HepG2 (cell line): ENCODE results near the gene AK4. TPM values are rescaled to one million over a fixed set of nuclear protein-coding genes. Genes with fewer than 3 reads are reported as not detected.
A peak's percentile ranks its signal among the peaks of the same experiment; 100 is the strongest.

Source experiments
- AKAP8 ChIP-seq: sonication (generic); formaldehyde crosslinking; IDR thresholded peaks from 2 replicates; pipeline ENCODE4 v1.5.1; 2020; ENCODE audit warnings: mild to moderate bottlenecking, missing genetic modification reagents
- ARNT ChIP-seq: fragments of 450-650 bp; IDR thresholded peaks from 2 replicates; pipeline ENCODE4 v1.6.1; 2017
- CEBPB ChIP-seq: IDR thresholded peaks from 2 replicates; pipeline ENCODE4 v1.6.1; 2011; ENCODE audit warnings: low read depth, low read length, improper control_type of control experiment, borderline replicate concordance
- CEBPG ChIP-seq: IDR thresholded peaks from 2 replicates; pipeline ENCODE4 v1.6.1; 2016
- KDM4B ChIP-seq: sonication (generic); formaldehyde crosslinking; IDR thresholded peaks from 2 replicates; pipeline ENCODE4 v1.4.0; 2020; ENCODE audit warnings: missing genetic modification reagents
- KLF11 ChIP-seq: IDR thresholded peaks from 2 replicates; pipeline ENCODE4 v1.6.1; 2016; ENCODE audit warnings: missing compliant biosample characterization
- NFE2L2 ChIP-seq: fragments of 150-350 bp; IDR thresholded peaks from 2 replicates; pipeline ENCODE4 v1.6.1; 2014; ENCODE audit warnings: low read length
- PPARG ChIP-seq: conservative IDR thresholded peaks from 2 replicates; pipeline ENCODE4 v1.6.1; 2016; ENCODE audit warnings: missing biosample characterization, missing genetic modification reagents
- RBM22 ChIP-seq: fragments of 200-400 bp; formaldehyde crosslinking; optimal IDR thresholded peaks from 2 replicates; pipeline ENCODE3; 2017; ENCODE audit warnings: mild to moderate bottlenecking, low read length, moderate library complexity
- RCOR2 ChIP-seq: IDR thresholded peaks from 2 replicates; pipeline ENCODE4 v1.6.1; 2016; ENCODE audit warnings: missing biosample characterization, missing genetic modification reagents
- SMYD3 ChIP-seq: sonication (generic); formaldehyde crosslinking; IDR thresholded peaks from 2 replicates; pipeline ENCODE4 v1.8.1; 2023; ENCODE audit warnings: mild to moderate bottlenecking, missing genetic modification reagents
- SOX6 ChIP-seq, 2 experiments: fragments of 450-650 bp in 1 of 2; sonication (generic) in 1 of 2; formaldehyde crosslinking in 1 of 2; IDR thresholded peaks; 2 replicates each; pipeline versions ENCODE4 v1.4.0 to v1.6.1; 2017 to 2020; ENCODE audit warnings: antibody characterized with exemption in 1 of 2, mild to moderate bottlenecking in 1 of 2, missing genetic modification reagents in 1 of 2
- SRF ChIP-seq: IDR thresholded peaks from 2 replicates; pipeline ENCODE4 v1.6.1; 2011; ENCODE audit warnings: mild to moderate bottlenecking, low read depth, low read length, moderate library complexity
- TMF1 ChIP-seq: sonication (generic); formaldehyde crosslinking; IDR thresholded peaks from 2 replicates; pipeline ENCODE4 v1.8.1; 2022; ENCODE audit warnings: low read depth, missing genetic modification reagents
- ZFP90 ChIP-seq: sonication (generic); formaldehyde crosslinking; IDR thresholded peaks from 2 replicates; pipeline ENCODE4 v1.8.0; 2022; ENCODE audit warnings: missing genetic modification reagents, mild to moderate bottlenecking, inconsistent platforms, borderline replicate concordance
- ZNF260 ChIP-seq: sonication (generic); formaldehyde crosslinking; IDR thresholded peaks from 2 replicates; pipeline ENCODE4 v1.4.0; 2020; ENCODE audit warnings: missing genetic modification reagents, low read depth, mild to moderate bottlenecking, borderline replicate concordance
- ZNF430 ChIP-seq: sonication (generic); formaldehyde crosslinking; IDR thresholded peaks from 2 replicates; pipeline ENCODE4 v1.9.0; 2021; ENCODE audit warnings: mild to moderate bottlenecking, missing genetic modification reagents
- ZNF644 ChIP-seq: IDR thresholded peaks from 2 replicates; pipeline ENCODE4 v1.6.1; 2016; ENCODE audit warnings: low read depth
- ZNF75D ChIP-seq: sonication (generic); formaldehyde crosslinking; IDR thresholded peaks from 2 replicates; pipeline ENCODE4 v1.8.1; 2023; ENCODE audit warnings: missing genetic modification reagents, mild to moderate bottlenecking, borderline replicate concordance
- polyA plus RNA-seq, 8 experiments: library from polyadenylated mRNA; depleted of rRNA in 3 of 8; stranded (reverse) in 7 of 8; unstranded in 1 of 8; fragments of >200 nt; fragmentation: Illumina TruSeq in 4 of 8; extraction: Trizol in 4 of 8; gene quantifications; 2 replicates each; pipeline versions ENCODE4 v1.2.1 to v1.2.3, GENCODE V29; 2011 to 2016; ENCODE audit warnings: low read depth in 4 of 8, missing spikeins in 1 of 8, mixed read lengths in 1 of 8; ENCODE audit not compliant: insufficient read depth in 1 of 8
- total RNA-seq, 5 experiments: library from RNA; depleted of rRNA; stranded (reverse); fragments of >200 nt; fragmentation: Illumina TruSeq; extraction: Trizol; gene quantifications; 2 replicates each; pipeline ENCODE4 v1.2.3, GENCODE V29; 2016; ENCODE audit warnings: low read depth in 1 of 5
- TF ChIP-seq, protein P1 (sequence below): sonication (generic); formaldehyde crosslinking; IDR thresholded peaks from 2 replicates; pipeline ENCODE4 v1.5.1; 2020; ENCODE audit warnings: missing genetic modification reagents, mild to moderate bottlenecking, borderline replicate concordance
- TF ChIP-seq, protein P2 (sequence below): sonication (generic); formaldehyde crosslinking; IDR thresholded peaks from 2 replicates; pipeline ENCODE4 v1.5.1; 2020; ENCODE audit warnings: missing genetic modification reagents, mild to moderate bottlenecking, borderline replicate concordance

Gene AK4
- total and polyA plus RNA-seq, 2 of the 13 experiments (the other 11 are each of a cell fraction or from before 2014, with no cell fraction given), result 110 to 160 TPM

DNA sequence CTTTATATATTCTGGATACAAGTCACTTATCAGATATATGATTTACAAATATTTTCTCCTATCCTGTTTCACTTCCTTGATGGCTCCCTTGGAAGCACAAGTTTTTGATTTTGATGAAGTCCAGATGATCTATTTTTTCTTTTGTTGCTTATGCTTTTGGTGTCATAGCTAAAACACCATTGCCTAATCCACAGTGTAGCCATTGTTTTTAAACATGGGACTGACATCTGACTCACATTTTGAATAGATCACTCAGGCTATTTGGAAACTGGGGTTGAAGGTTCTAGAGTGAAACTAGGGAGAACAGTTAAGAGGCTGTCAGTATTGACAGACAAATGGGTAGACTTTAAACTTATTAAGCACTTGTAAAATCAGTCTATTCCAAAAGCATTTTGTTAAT is 16.6 kb downstream of the AK4 start (continued):
- TF ChIP-seq ZFP90 (CRISPR knock-in tag) (no peak), NFE2L2 (no peak), KDM4B (CRISPR knock-in tag) (no peak), CEBPB (peak; percentile 59; the same call in 1 of the 2 replicates), ZNF75D (CRISPR knock-in tag) (no peak), AKAP8 (CRISPR knock-in tag) (no peak), ZNF430 (no peak), CEBPG (peak; percentile 76), ZNF260 (CRISPR knock-in tag) (no peak), RCOR2 (CRISPR knock-in tag) (0 out of 2 replicates have a peak, but pooled peaks have one; percentile 29), PPARG (CRISPR knock-in tag) (0 out of 2 replicates have a peak, but pooled peaks have one; percentile 14), TMF1 (CRISPR knock-in tag) (no peak), RBM22 (no peak), SMYD3 (no peak), SOX6 (IDR thresholded peaks at IDR 0.05) (no peak), SOX6 (CRISPR knock-in tag; IDR thresholded peaks at IDR 0.05) (peak; percentile 29; the same call in 1 of the 2 replicates), KLF11 (no peak), SRF (no peak), ZNF644 (peak; percentile 82), ARNT (no peak)
- TF ChIP-seq, protein P1, sequence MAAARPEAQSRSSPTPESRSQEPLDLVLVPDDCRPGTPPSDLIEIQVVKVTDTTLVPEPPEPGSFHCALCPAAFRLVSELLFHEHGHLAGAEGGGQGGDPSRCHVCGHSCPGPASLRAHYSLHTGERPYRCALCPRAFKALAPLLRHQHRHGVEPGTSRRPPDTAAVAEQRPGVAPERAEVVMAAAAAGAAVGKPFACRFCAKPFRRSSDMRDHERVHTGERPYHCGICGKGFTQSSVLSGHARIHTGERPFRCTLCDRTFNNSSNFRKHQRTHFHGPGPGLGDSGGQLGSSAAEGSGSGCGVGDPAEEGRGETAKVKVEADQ (CRISPR knock-in tag), result no peak
- TF ChIP-seq, protein P2, sequence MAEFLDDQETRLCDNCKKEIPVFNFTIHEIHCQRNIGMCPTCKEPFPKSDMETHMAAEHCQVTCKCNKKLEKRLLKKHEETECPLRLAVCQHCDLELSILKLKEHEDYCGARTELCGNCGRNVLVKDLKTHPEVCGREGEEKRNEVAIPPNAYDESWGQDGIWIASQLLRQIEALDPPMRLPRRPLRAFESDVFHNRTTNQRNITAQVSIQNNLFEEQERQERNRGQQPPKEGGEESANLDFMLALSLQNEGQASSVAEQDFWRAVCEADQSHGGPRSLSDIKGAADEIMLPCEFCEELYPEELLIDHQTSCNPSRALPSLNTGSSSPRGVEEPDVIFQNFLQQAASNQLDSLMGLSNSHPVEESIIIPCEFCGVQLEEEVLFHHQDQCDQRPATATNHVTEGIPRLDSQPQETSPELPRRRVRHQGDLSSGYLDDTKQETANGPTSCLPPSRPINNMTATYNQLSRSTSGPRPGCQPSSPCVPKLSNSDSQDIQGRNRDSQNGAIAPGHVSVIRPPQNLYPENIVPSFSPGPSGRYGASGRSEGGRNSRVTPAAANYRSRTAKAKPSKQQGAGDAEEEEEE (CRISPR knock-in tag), result no peak
